HG03469 (cell line): ENCODE measurements around the gene STX12.
"Not testable (repeated sequence)": the region's sequence is repeated elsewhere in the genome, so short reads cannot be mapped to it uniquely, and the experiment has no call there.

Experiments
- ATAC-seq: cut with Tn5 transposase; IDR thresholded peaks from one replicate; pipeline ENCODE4 v1.9.1; 2021; ENCODE audit warnings: mild to moderate bottlenecking, moderate library complexity, moderate number of reproducible peaks; ENCODE audit not compliant: unreplicated experiment

Gene STX12

GRCh38 chr1:27824411-27824810, 51.4 kb downstream of the STX12 start:
- ATAC-seq: no peak

GRCh38 chr1:27829339-27829960, 56.4 kb downstream of the STX12 start:
- not testable (repeated sequence) for ATAC-seq

- ATAC-seq: peak; percentile 89
These were observed 57.8 kb downstream of the STX12 start, which contains the start of gene PPP1R8 for GRCh38 chr1:27830621-27831440. PPP1R8 (plus strand) TSS chr1:27830782; CDS start chr1:27830836, 54 bp downstream.

GRCh38 chr1:27831568-27832410, 58.8 kb downstream of the STX12 start:
- ATAC-seq: no peak

GRCh38 chr1:27832762-27833161, 59.7 kb downstream of the STX12 start:
- ATAC-seq: no peak

GRCh38 chr1:27833470-27833869, 60.5 kb downstream of the STX12 start:
- ATAC-seq: no peak

GRCh38 chr1:27835046-27835445, 62.0 kb downstream of the STX12 start:
- no peak for ATAC-seq

- no peak for ATAC-seq
These were observed 62.5 kb downstream of the STX12 start for GRCh38 chr1:27835501-27835900.

- ATAC-seq: no peak
These were observed 76.9 kb downstream of the STX12 start for GRCh38 chr1:27849951-27850350.

GRCh38 chr1:27855085-27855484, 82.1 kb downstream of the STX12 start:
- ATAC-seq: no peak

GRCh38 chr1:27856561-27857343, 83.7 kb downstream of the STX12 start:
- ATAC-seq: no peak

- ATAC-seq: not testable (repeated sequence)
These were observed 84.5 kb downstream of the STX12 start for GRCh38 chr1:27857552-27857951.

GRCh38 chr1:27858072-27858948, 85.3 kb downstream of the STX12 start:
- ATAC-seq: peak; percentile 54

GRCh38 chr1:27858949-27859576, 86.0 kb downstream of the STX12 start:
- no peak for ATAC-seq

GRCh38 chr1:27861436-27861835, 88.4 kb downstream of the STX12 start:
- no peak for ATAC-seq

- ATAC-seq: no peak
These were observed 89.0 kb downstream of the STX12 start for GRCh38 chr1:27862004-27862403.

GRCh38 chr1:27862671-27863537, 89.9 kb downstream of the STX12 start:
- no peak for ATAC-seq

- no peak for ATAC-seq
These were observed 90.5 kb downstream of the STX12 start for GRCh38 chr1:27863538-27863915.
